AG04450 (cell line): ENCODE data around the gene GCHFR. TPM values are rescaled to one million over a fixed set of nuclear protein-coding genes. Genes with fewer than 3 reads are reported as not detected.

Source experiments
- CTCF ChIA-PET: fragments of 300-600, 350-600 bp; formaldehyde crosslinking; extraction: SDS; loops from one replicate; lab custom pipeline; 2022; ENCODE audit warnings: antibody characterized with exemption, inconsistent platforms; lab: Charles Lee
- POLR2A ChIA-PET: fragments of 350-600 bp; formaldehyde crosslinking; extraction: SDS; loops from one replicate; lab custom pipeline; 2021; ENCODE audit warnings: antibody characterized with exemption, inconsistent platforms; lab: Yijun Ruan, JAX
- DNase-seq: peaks from one replicate; pipeline ENCODE4 v3.0.0-alpha.2; 2011; ENCODE audit warnings: low read depth, low spot score
- H3K27ac ChIP-seq: one replicate; pipeline ENCODE4 v1.5.1; 2012; ENCODE audit warnings: low read depth, low read length, control low read depth
- H3K27me3 ChIP-seq: one replicate; pipeline ENCODE4 v1.6.0; 2012; ENCODE audit warnings: low read length; ENCODE audit not compliant: control insufficient read depth, insufficient read depth
- H3K4me3 ChIP-seq: 2 replicates; pipeline ENCODE4 v1.5.1; 2011; ENCODE audit warnings: mild to moderate bottlenecking, low read depth, low read length, control low read depth
- H3K9me3 ChIP-seq: 2 replicates; pipeline ENCODE4 v1.5.1; 2012; ENCODE audit warnings: low read length; ENCODE audit not compliant: control insufficient read depth, insufficient read depth
- polyA plus RNA-seq: library from polyadenylated mRNA; depleted of rRNA; stranded (reverse); fragments of >200 nt; gene quantifications from 2 replicates; pipeline ENCODE4 v1.2.3, GENCODE V29; 2011
- TF ChIP-seq, protein P1 (sequence below): IDR thresholded peaks from 2 replicates; pipeline ENCODE4 v1.5.1; 2011; ENCODE audit warnings: low read depth, low read length, control low read depth, inconsistent platforms

GCHFR gene
- polyA plus RNA-seq, 1 experiment = 4.2 TPM

DNA sequence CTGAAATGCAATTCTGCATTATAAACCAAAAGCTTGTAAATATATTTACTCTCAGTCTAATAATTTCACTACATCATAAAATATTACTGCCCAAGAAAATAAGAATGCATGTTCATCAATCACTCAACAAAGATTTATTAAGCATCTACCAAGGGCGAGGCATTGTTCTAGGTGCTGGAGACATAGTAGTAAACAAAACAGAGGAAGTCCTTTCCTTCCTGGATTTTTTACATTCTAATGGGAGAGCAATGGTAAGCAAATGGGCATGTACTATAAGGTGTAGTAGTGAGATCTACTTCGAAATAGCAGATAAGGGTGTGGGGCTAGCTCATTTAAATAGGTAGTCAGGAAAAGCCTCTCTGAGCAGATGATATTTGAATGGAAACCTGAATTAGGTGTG, 32.2 kb downstream of the GCHFR start:
- POLR2A ChIA-PET = no interaction called here
- no peak for DNase-seq
- TF ChIP-seq, protein P1, sequence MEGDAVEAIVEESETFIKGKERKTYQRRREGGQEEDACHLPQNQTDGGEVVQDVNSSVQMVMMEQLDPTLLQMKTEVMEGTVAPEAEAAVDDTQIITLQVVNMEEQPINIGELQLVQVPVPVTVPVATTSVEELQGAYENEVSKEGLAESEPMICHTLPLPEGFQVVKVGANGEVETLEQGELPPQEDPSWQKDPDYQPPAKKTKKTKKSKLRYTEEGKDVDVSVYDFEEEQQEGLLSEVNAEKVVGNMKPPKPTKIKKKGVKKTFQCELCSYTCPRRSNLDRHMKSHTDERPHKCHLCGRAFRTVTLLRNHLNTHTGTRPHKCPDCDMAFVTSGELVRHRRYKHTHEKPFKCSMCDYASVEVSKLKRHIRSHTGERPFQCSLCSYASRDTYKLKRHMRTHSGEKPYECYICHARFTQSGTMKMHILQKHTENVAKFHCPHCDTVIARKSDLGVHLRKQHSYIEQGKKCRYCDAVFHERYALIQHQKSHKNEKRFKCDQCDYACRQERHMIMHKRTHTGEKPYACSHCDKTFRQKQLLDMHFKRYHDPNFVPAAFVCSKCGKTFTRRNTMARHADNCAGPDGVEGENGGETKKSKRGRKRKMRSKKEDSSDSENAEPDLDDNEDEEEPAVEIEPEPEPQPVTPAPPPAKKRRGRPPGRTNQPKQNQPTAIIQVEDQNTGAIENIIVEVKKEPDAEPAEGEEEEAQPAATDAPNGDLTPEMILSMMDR = no peak
- CTCF ChIA-PET = no interaction called here
- no peak overlapping the region for H3K4me3 ChIP-seq
- no peak overlapping the region for H3K27ac ChIP-seq
- no peaks in the 10 kb centered on the region for H3K27me3 ChIP-seq
- no peaks in the 10 kb centered on the region for H3K9me3 ChIP-seq

GRCh38 chr15:40796512-40796911, 32.6 kb downstream of the GCHFR start:
- Histone ChIP-seq H3K9me3 (no peaks in the 10 kb centered on the region), H3K27me3 (no peaks in the 10 kb centered on the region), H3K27ac (no peak overlapping the region), H3K4me3 (no peak overlapping the region)
- CTCF ChIA-PET = no interaction called here
- DNase-seq = no peak
- POLR2A ChIA-PET = no interaction called here
- TF ChIP-seq, protein P1 = no peak

DNA sequence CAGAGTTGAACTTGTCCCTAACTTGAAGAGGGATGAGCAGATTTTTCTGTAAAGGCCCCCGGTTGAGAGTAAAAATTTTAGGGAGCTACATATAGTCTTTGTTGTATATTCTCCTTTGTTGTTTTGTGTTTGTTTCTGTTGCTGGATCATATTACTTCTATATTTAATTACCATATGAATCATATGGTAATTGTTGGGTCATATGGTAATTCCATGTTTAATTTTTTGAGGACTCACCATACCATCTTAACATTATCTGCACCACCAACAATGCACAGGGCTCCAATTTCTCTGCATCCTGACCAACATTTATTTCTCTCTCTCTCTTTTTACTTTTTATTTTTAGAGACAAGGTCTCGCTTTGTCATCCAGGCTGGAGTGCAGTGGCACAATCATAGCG, 35.7 kb downstream of the GCHFR start:
- H3K27me3 ChIP-seq = no peaks in the 10 kb centered on the region
- ChIA-PET CTCF (interaction anchor here (3.0 kb wide), 1 partner anchor 60 kb away, joined by 8 read pairs; no protein-coding TSS in a partner anchor), POLR2A (no interaction called here)
- DNase-seq = no peak
- TF ChIP-seq, protein P1 = no peak
- no peak overlapping the region for H3K4me3 ChIP-seq
- no peaks in the 10 kb centered on the region for H3K9me3 ChIP-seq
- no peak overlapping the region for H3K27ac ChIP-seq

DNA sequence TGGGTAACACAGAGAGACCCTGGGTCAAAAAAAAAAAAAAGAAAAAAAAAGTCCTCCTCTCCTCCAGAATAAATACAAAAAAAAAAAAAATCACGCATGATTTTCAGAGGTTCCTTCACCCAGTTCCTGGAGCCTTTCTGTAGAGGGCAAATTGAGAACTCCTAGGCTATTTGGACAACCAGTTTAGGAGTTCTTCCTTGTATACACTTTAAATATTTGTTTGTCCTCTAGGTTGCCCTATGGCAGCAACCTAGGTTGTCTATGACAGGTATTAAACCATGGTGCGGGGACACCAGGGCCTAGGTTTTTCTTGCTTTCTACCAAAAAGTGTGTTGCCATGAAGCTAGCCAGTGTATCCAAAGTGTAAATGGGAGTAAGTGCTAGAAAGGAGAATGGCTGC, 39.2 kb downstream of the GCHFR start:
- H3K27me3 ChIP-seq = no peaks in the 10 kb centered on the region
- no peak for DNase-seq
- TF ChIP-seq, protein P1 = no peak
- no peak overlapping the region for H3K27ac ChIP-seq
- POLR2A ChIA-PET = no interaction called here
- CTCF ChIA-PET = no interaction called here
- H3K9me3 ChIP-seq = no peaks in the 10 kb centered on the region; the same call in 1 of the 2 replicates
- no peak overlapping the region for H3K4me3 ChIP-seq

- TF ChIP-seq, protein P1 = no peak
- POLR2A ChIA-PET = no interaction called here
Observed at GRCh38 chr15:40803688-40804087, 39.8 kb downstream of the GCHFR start.

More at GRCh38 chr15:40803688-40804087, 39.8 kb downstream of the GCHFR start:
- CTCF ChIA-PET = interaction anchor here (0.6 to 0.7 kb wide), 2 partner anchors 214 to 266 kb away, joined by 4 to 5 read pairs; no protein-coding TSS in a partner anchor
- H3K27me3 ChIP-seq = no peaks in the 10 kb centered on the region
- no peak for DNase-seq
- no peak overlapping the region for H3K4me3 ChIP-seq
- no peak overlapping the region for H3K27ac ChIP-seq
- no peaks in the 10 kb centered on the region; the same call in 1 of the 2 replicates for H3K9me3 ChIP-seq
